ENCODE results near the gene TTYH1. TPM values are rescaled to one million over a fixed set of nuclear protein-coding genes. Genes with fewer than 3 reads are reported as not detected.

The TTYH1 gene
- total and polyA plus RNA-seq, 9 of the 15 experiments (the other 6 are each of a cell fraction or from before 2014, with no cell fraction given), result 0.08 TPM; not detected in 8

GRCh38 chr19:54478677-54479266 lies 63.5 kb downstream of the TTYH1 start (continued):
- no peak for TF ChIP-seq FOXJ3 (CRISPR knock-in tag; IDR thresholded peaks at IDR 0.05)
- no peak for TF ChIP-seq DIDO1 (tag; IDR thresholded peaks at IDR 0.05; ENCODE audit: low read depth)
- no peak for TF ChIP-seq GTF2A2 (tag; IDR thresholded peaks at IDR 0.05)
- 0 out of 2 replicates have a peak, but pooled peaks have one; percentile 18 for TF ChIP-seq SMC3 (conservative IDR thresholded peaks at IDR 0.05; ENCODE audit: insufficient read depth, low read depth, low read length)
- TF ChIP-seq ZNF274 (IDR thresholded peaks at IDR 0.05; ENCODE audit: borderline replicate concordance, low read depth, low read length), result no peak
- peak; percentile 33 for TF ChIP-seq DEAF1 (CRISPR knock-in tag; IDR thresholded peaks at IDR 0.05)
- TF ChIP-seq, protein P1, sequence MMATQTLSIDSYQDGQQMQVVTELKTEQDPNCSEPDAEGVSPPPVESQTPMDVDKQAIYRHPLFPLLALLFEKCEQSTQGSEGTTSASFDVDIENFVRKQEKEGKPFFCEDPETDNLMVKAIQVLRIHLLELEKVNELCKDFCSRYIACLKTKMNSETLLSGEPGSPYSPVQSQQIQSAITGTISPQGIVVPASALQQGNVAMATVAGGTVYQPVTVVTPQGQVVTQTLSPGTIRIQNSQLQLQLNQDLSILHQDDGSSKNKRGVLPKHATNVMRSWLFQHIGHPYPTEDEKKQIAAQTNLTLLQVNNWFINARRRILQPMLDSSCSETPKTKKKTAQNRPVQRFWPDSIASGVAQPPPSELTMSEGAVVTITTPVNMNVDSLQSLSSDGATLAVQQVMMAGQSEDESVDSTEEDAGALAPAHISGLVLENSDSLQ (IDR thresholded peaks at IDR 0.05), result peak; percentile 69
- TF ChIP-seq TEAD2 (tag; IDR thresholded peaks at IDR 0.05), result no peak
- TF ChIP-seq HIVEP1 (CRISPR knock-in tag; IDR thresholded peaks at IDR 0.05), result no peak
- TF ChIP-seq PURB (CRISPR knock-in tag; IDR thresholded peaks at IDR 0.05; ENCODE audit: low read depth), result no peak
- no peak for TF ChIP-seq POLR2B (IDR thresholded peaks at IDR 0.05; ENCODE audit: low read depth, partially characterized antibody)
- no peak for TF ChIP-seq TCF7 (IDR thresholded peaks at IDR 0.05; ENCODE audit: borderline replicate concordance)
- TF ChIP-seq NFIX (CRISPR knock-in tag; IDR thresholded peaks at IDR 0.05; ENCODE audit: low read depth), result no peak
- no peak for TF ChIP-seq ID3 (CRISPR knock-in tag; IDR thresholded peaks at IDR 0.05)
- no peak for TF ChIP-seq ID3 (tag; IDR thresholded peaks at IDR 0.05)
- TF ChIP-seq GABPB1 (CRISPR knock-in tag; IDR thresholded peaks at IDR 0.05), result no peak
- TF ChIP-seq SMARCE1 (IDR thresholded peaks at IDR 0.05), result no peak
- peak; percentile 55 to 78 (median 66) for TF ChIP-seq CTCF (IDR thresholded peaks at IDR 0.05 in 2 of 3, conservative IDR thresholded peaks at IDR 0.05 in 1 of 3; ENCODE audit: insufficient read depth in 2 of 3, low read depth in 1 of 3, low read length in 3 of 3)
- no peak for TF ChIP-seq NFRKB (IDR thresholded peaks at IDR 0.05; ENCODE audit: low read depth)
- TF ChIP-seq ZNF511 (CRISPR knock-in tag; IDR thresholded peaks at IDR 0.05), result no peak
- TF ChIP-seq SMAD3 (CRISPR knock-in tag; conservative IDR thresholded peaks at IDR 0.05), result no peak
- TF ChIP-seq ZFX (CRISPR knock-in tag; IDR thresholded peaks at IDR 0.05), result no peak
- TF ChIP-seq NCOA2 (IDR thresholded peaks at IDR 0.05; ENCODE audit: partially characterized antibody in 2 of 2), result no peak
- TF ChIP-seq FIP1L1 (IDR thresholded peaks at IDR 0.05; ENCODE audit: low read depth, low read length, poor library complexity, severe bottlenecking), result no peak

Data from K562 (cell line).